MCF 10A (cell line): Measurements from ENCODE around the gene NXPH4. TPM values are rescaled to one million over a fixed set of nuclear protein-coding genes. Genes with fewer than 3 reads are reported as not detected.

Experiments
- BruUV-seq: library from RNA; stranded (reverse); fragments of 400-500 nt; replicated peaks from 2 replicates; lab custom pipeline; 2021; lab: Mats Ljungman, UMichigan
- CTCF ChIA-PET: fragments of 300-600 bp; sonication (Branson Sonifier 250); formaldehyde crosslinking; extraction: SDS; loops from one replicate; lab custom pipeline; 2021; ENCODE audit warnings: antibody characterized with exemption, inconsistent platforms; lab: Yijun Ruan, JAX
- POLR2A ChIA-PET: fragments of 300-600, 350-650 bp; sonication (Branson Sonifier 250); formaldehyde crosslinking; extraction: SDS; loops from one replicate; lab custom pipeline; 2020; ENCODE audit warnings: antibody characterized with exemption, inconsistent platforms; lab: Yijun Ruan, JAX
- DNase-seq: peaks from one replicate; pipeline ENCODE4 v3.0.0-alpha.2; 2018; ENCODE audit not compliant: unreplicated experiment
- H3K27ac Mint-ChIP-seq: one replicate; pipeline ENCODE4 v1.8.0; 2022; ENCODE audit warnings: mild to moderate bottlenecking, low read depth, mixed read lengths; ENCODE audit not compliant: unreplicated experiment
- H3K27me3 Mint-ChIP-seq: one replicate; pipeline ENCODE4 v1.8.0; 2022; ENCODE audit warnings: mixed read lengths; ENCODE audit not compliant: insufficient read depth, unreplicated experiment
- H3K36me3 Mint-ChIP-seq: one replicate; pipeline ENCODE4 v1.8.0; 2022; ENCODE audit warnings: mild to moderate bottlenecking, moderate library complexity, mixed read lengths; ENCODE audit not compliant: insufficient read depth, unreplicated experiment
- H3K4me1 Mint-ChIP-seq: one replicate; pipeline ENCODE4 v1.8.0; 2022; ENCODE audit warnings: mixed read lengths; ENCODE audit not compliant: insufficient read depth, unreplicated experiment
- H3K4me3 Mint-ChIP-seq: one replicate; pipeline ENCODE4 v1.8.0; 2022; ENCODE audit warnings: mild to moderate bottlenecking, moderate library complexity, mixed read lengths; ENCODE audit not compliant: unreplicated experiment
- H3K9me3 Mint-ChIP-seq: one replicate; pipeline ENCODE4 v1.8.0; 2022; ENCODE audit warnings: mixed read lengths; ENCODE audit not compliant: unreplicated experiment
- intact Hi-C: fragments of 100-400 bp; cut with micrococcal nuclease; formaldehyde crosslinking; loops from 2 replicates; pipeline ENCODE4 v1.14.1; 2022
- total RNA-seq: library from RNA; stranded (reverse); gene quantifications from 2 replicates; pipeline ENCODE4 v1.2.3, GENCODE V29; 2022
- TF ChIP-seq, protein P1 (sequence below): fragments of 200-600 bp; IDR thresholded peaks from one replicate; pipeline ENCODE4 v1.8.0; 2022; ENCODE audit warnings: antibody characterized with exemption, mild to moderate bottlenecking; ENCODE audit not compliant: unreplicated experiment

NXPH4 gene
- total RNA-seq, 1 experiment from 2014 or later, result 2.2 TPM

- H3K9me3 Mint-ChIP-seq, result no peaks in the 10 kb centered on the region
- CTCF ChIA-PET, result interaction anchor here (0.9 to 15.4 kb wide), 3 partner anchors 13 to 47 kb away, joined by 3 to 530 read pairs (median 5); partner anchors contain the start of gene LRP1
- no peak overlapping the region for H3K4me3 Mint-ChIP-seq
- BruUV-seq, result no TSS peak
- TF ChIP-seq, protein P1, sequence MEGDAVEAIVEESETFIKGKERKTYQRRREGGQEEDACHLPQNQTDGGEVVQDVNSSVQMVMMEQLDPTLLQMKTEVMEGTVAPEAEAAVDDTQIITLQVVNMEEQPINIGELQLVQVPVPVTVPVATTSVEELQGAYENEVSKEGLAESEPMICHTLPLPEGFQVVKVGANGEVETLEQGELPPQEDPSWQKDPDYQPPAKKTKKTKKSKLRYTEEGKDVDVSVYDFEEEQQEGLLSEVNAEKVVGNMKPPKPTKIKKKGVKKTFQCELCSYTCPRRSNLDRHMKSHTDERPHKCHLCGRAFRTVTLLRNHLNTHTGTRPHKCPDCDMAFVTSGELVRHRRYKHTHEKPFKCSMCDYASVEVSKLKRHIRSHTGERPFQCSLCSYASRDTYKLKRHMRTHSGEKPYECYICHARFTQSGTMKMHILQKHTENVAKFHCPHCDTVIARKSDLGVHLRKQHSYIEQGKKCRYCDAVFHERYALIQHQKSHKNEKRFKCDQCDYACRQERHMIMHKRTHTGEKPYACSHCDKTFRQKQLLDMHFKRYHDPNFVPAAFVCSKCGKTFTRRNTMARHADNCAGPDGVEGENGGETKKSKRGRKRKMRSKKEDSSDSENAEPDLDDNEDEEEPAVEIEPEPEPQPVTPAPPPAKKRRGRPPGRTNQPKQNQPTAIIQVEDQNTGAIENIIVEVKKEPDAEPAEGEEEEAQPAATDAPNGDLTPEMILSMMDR, result no peak
- no peak for DNase-seq
- H3K4me1 Mint-ChIP-seq, result peaks cover 52% of the 10 kb centered on the region
- H3K27ac Mint-ChIP-seq, result no peak overlapping the region
- peaks cover 39% of the 10 kb centered on the region for H3K36me3 Mint-ChIP-seq
- H3K27me3 Mint-ChIP-seq, result no peaks in the 10 kb centered on the region
- POLR2A ChIA-PET, result interaction anchor here (0.5 to 1.7 kb wide), 4 partner anchors 13 to 484 kb away, joined by 3 to 4 read pairs (median 4); no protein-coding TSS in a partner anchor
- intact Hi-C loops, result no loop called here
These were observed 45.7 kb upstream of the NXPH4 start for GRCh38 chr12:57170927-57171326.

GRCh38 chr12:57171668-57172067 is 44.9 kb upstream of the NXPH4 start:
- Mint-ChIP-seq H3K27me3 (no peaks in the 10 kb centered on the region), H3K4me1 (peaks cover 51% of the 10 kb centered on the region), H3K4me3 (no peak overlapping the region), H3K27ac (no peak overlapping the region), H3K36me3 (peaks cover 46% of the 10 kb centered on the region), H3K9me3 (no peaks in the 10 kb centered on the region)
- intact Hi-C loops, result no loop called here
- peak; percentile 23 for DNase-seq
- TF ChIP-seq, protein P1, result no peak
- POLR2A ChIA-PET, result interaction anchor here (0.5 to 1.7 kb wide), 3 partner anchors 20 to 485 kb away, joined by 3 to 4 read pairs (median 4); no protein-coding TSS in a partner anchor
- CTCF ChIA-PET, result interaction anchor here (0.7 to 15.4 kb wide), 4 partner anchors 8 to 48 kb away, joined by 3 to 530 read pairs (median 8); partner anchors contain the start of gene LRP1
- BruUV-seq, result no TSS peak

GRCh38 chr12:57173089-57173488 is 43.5 kb upstream of the NXPH4 start:
- intact Hi-C loops, result no loop called here
- DNase-seq, result no peak
- CTCF ChIA-PET, result interaction anchor here (0.5 to 15.4 kb wide), 12 partner anchors 8 to 1179 kb away, joined by 3 to 530 read pairs (median 4); partner anchors contain the start of genes LRP1 and LRP1-AS
- Mint-ChIP-seq H3K4me3 (no peak overlapping the region), H3K36me3 (peaks cover 49% of the 10 kb centered on the region), H3K27ac (no peak overlapping the region), H3K4me1 (peaks cover 41% of the 10 kb centered on the region), H3K9me3 (no peaks in the 10 kb centered on the region), H3K27me3 (no peaks in the 10 kb centered on the region)
- POLR2A ChIA-PET, result interaction anchor here (0.8 to 5.4 kb wide), 4 partner anchors 61 to 374 kb away, joined by 3 to 56 read pairs (median 21); partner anchors contain the start of genes DCTN2, NAB2, NEMP1 and STAT6
- TF ChIP-seq, protein P1, result peak; percentile 58
- BruUV-seq, result no TSS peak

DNA sequence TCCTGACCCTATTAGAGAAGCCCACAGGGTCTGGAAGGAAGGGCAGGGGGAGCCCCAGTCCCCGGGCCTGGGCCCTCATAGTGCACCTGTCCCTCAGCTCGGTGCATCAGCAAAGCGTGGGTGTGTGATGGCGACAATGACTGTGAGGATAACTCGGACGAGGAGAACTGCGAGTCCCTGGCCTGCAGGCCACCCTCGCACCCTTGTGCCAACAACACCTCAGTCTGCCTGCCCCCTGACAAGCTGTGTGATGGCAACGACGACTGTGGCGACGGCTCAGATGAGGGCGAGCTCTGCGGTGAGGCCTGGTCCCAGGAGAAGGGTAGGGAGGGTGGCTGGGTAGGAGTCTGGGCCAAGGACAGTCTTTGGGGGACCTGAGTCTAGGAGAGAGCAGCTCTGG is 42.9 kb upstream of the NXPH4 start:
- DNase-seq, result no peak
- BruUV-seq, result no TSS peak
- ChIA-PET CTCF (interaction anchor here (0.6 to 15.4 kb wide), 8 partner anchors 8 to 1025 kb away, joined by 3 to 530 read pairs (median 6); partner anchors contain the start of genes LRP1 and LRP1-AS), POLR2A (interaction anchor here (0.8 to 5.4 kb wide), 4 partner anchors 25 to 373 kb away, joined by 3 to 56 read pairs (median 36); partner anchors contain the start of genes DCTN2, NAB2 and STAT6)
- no peaks in the 10 kb centered on the region for H3K9me3 Mint-ChIP-seq
- intact Hi-C loops, result no loop called here
- no peak overlapping the region for H3K27ac Mint-ChIP-seq
- peaks cover 41% of the 10 kb centered on the region for H3K4me1 Mint-ChIP-seq
- H3K27me3 Mint-ChIP-seq, result no peaks in the 10 kb centered on the region
- no peak overlapping the region for H3K4me3 Mint-ChIP-seq
- TF ChIP-seq, protein P1, result no peak
- peaks cover 45% of the 10 kb centered on the region for H3K36me3 Mint-ChIP-seq
